HCT116 (cell line): ENCODE results near the gene CCDC91. TPM values are rescaled to one million over a fixed set of nuclear protein-coding genes. Genes with fewer than 3 reads are reported as not detected.

ENCODE experiments used
- ATAC-seq: fragments of 200-7000 bp; cut with Tn5 transposase; 2 replicates; pipeline ENCODE4 v1.9.1; 2020; ENCODE audit warnings: mild to moderate bottlenecking, moderate library complexity
- BruUV-seq: library from RNA; stranded (reverse); fragments of 400-500 nt; replicated peaks from 2 replicates; lab custom pipeline; 2021; lab: Mats Ljungman, UMichigan
- CTCF ChIA-PET: fragments of 300-600 bp; sonication (Branson Sonifier 250); formaldehyde crosslinking; loops from one replicate; lab custom pipeline; 2021; ENCODE audit warnings: antibody characterized with exemption; lab: Charles Lee
- POLR2A ChIA-PET: fragments of 300-600, 350-600 bp; sonication (Branson Sonifier 250); formaldehyde crosslinking; loops from one replicate; lab custom pipeline; 2021; ENCODE audit warnings: antibody characterized with exemption; lab: Charles Lee
- RAD21 ChIA-PET, 2 experiments: fragments of 300-600 bp; sonication (Branson Sonifier 250); formaldehyde crosslinking; loops; one replicate each; lab custom pipeline; 2023; ENCODE audit warnings: low total read pairs in 2 of 2; ENCODE audit not compliant: uncharacterized antibody in 2 of 2, unreplicated experiment in 2 of 2, low non-redundant PET in 1 of 2; lab: Charles Lee
- DNase-seq: peaks from one replicate; pipeline ENCODE4 v3.0.0-alpha.2; 2010; ENCODE audit warnings: low read depth, low spot score
- H2AFZ ChIP-seq: fragments of 200-600 bp; shearing (Covaris generic), sonication (generic); 2 replicates; pipeline ENCODE4 v1.6.1; 2017; ENCODE audit warnings: low read depth, mixed run types, mixed read lengths, antibody characterized with exemption, low read length; ENCODE audit not compliant: poor library complexity, severe bottlenecking
- H3K27ac ChIP-seq: 2 replicates; pipeline ENCODE4 v1.5.1; 2012; ENCODE audit warnings: low read depth, low read length
- H3K27me3 ChIP-seq: fragments of 200-600 bp; sonication (generic); 2 replicates; pipeline ENCODE4 v1.6.1; 2016; ENCODE audit warnings: mixed run types, low read length, mixed read lengths; ENCODE audit not compliant: insufficient read depth
- H3K36me3 ChIP-seq, 2 experiments: fragments of 200-500 bp in 1 of 2; fragments of 200-600 bp in 1 of 2; sonication (Bioruptor generic) in 1 of 2; sonication (generic) in 1 of 2; 2 replicates each; pipeline versions ENCODE4 v1.5.1 to v1.6.1; 2014 to 2016; ENCODE audit warnings: low read length in 2 of 2, inconsistent platforms in 1 of 2, mixed read lengths in 1 of 2, mixed run types in 1 of 2; ENCODE audit not compliant: insufficient read depth in 2 of 2, control insufficient read depth in 1 of 2
- H3K4me1 ChIP-seq, 2 experiments: fragments of 200-600 bp in 1 of 2; sonication (generic) in 1 of 2; 2 replicates each; pipeline versions ENCODE4 v1.5.1 to v1.6.1; 2012 to 2017; ENCODE audit warnings: low read length in 2 of 2, inconsistent platforms in 1 of 2, mild to moderate bottlenecking in 1 of 2, mixed read lengths in 1 of 2, mixed run types in 1 of 2, moderate library complexity in 1 of 2; ENCODE audit not compliant: insufficient read depth in 2 of 2, control insufficient read depth in 1 of 2
- H3K4me2 ChIP-seq: fragments of 200-600 bp; sonication (generic); 2 replicates; pipeline ENCODE4 v1.6.1; 2017; ENCODE audit warnings: mixed run types, low read length, mixed read lengths
- H3K4me3 ChIP-seq, 2 experiments: fragments of 200-600 bp in 1 of 2; sonication (generic) in 1 of 2; replicated peaks in 1 of 2; 2 replicates each; pipeline ENCODE4 v1.5.1; 2011 to 2016; ENCODE audit warnings: low read length in 2 of 2, control low read depth in 1 of 2, low read depth in 1 of 2, mild to moderate bottlenecking in 1 of 2, mixed read lengths in 1 of 2, mixed run types in 1 of 2
- H3K79me2 ChIP-seq: fragments of 200-600 bp; sonication (generic); 2 replicates; pipeline ENCODE4 v1.6.1; 2017; ENCODE audit warnings: mild to moderate bottlenecking, mixed run types, low read length, moderate library complexity, mixed read lengths; ENCODE audit not compliant: insufficient read depth
- H3K9ac ChIP-seq: fragments of 200-600 bp; sonication (generic); 2 replicates; pipeline ENCODE4 v1.6.1; 2016; ENCODE audit warnings: low read length, mixed read lengths
- H3K9me2 ChIP-seq: fragments of 200-600 bp; sonication (generic), shearing (Covaris generic); 2 replicates; pipeline ENCODE4 v1.6.1; 2017; ENCODE audit warnings: mixed run types, mild to moderate bottlenecking, moderate library complexity; ENCODE audit not compliant: insufficient read depth
- H3K9me3 ChIP-seq, 2 experiments: fragments of 200-500 bp in 1 of 2; fragments of 200-600 bp in 1 of 2; sonication (Bioruptor generic) in 1 of 2; sonication (generic) in 1 of 2; 2 replicates each; pipeline ENCODE4 v1.6.1; 2014 to 2017; ENCODE audit warnings: low read length in 2 of 2, mixed read lengths in 2 of 2, inconsistent platforms in 1 of 2, low read depth in 1 of 2, mild to moderate bottlenecking in 1 of 2, mixed run types in 1 of 2, moderate library complexity in 1 of 2; ENCODE audit not compliant: control insufficient read depth in 1 of 2, insufficient read depth in 1 of 2
- H4K20me1 ChIP-seq: fragments of 200-600 bp; sonication (generic), shearing (Covaris generic); 2 replicates; pipeline ENCODE4 v1.6.1; 2017; ENCODE audit warnings: mixed run types, mild to moderate bottlenecking, moderate library complexity; ENCODE audit not compliant: insufficient read depth
- CBX3 ChIP-seq: IDR thresholded peaks from 2 replicates; pipeline ENCODE4 v1.6.1; 2012; ENCODE audit warnings: low read depth
- CTCF ChIP-seq, 3 experiments: fragments of 200-600 bp in 1 of 3; sonication (generic) in 1 of 3; IDR thresholded peaks in 2 of 3; conservative IDR thresholded peaks in 1 of 3; 2 replicates each; pipeline ENCODE4 v1.5.1; 2012 to 2017; ENCODE audit warnings: low read depth in 2 of 3, low read length in 2 of 3, antibody characterized with exemption in 1 of 3, borderline replicate concordance in 1 of 3, control low read depth in 1 of 3, mild to moderate bottlenecking in 1 of 3, mixed read lengths in 1 of 3, mixed run types in 1 of 3, moderate library complexity in 1 of 3; ENCODE audit not compliant: insufficient read depth in 1 of 3
- ELF1 ChIP-seq: IDR thresholded peaks from 2 replicates; pipeline ENCODE4 v1.6.1; 2012; ENCODE audit warnings: low read depth, borderline replicate concordance
- POLR2A ChIP-seq: IDR thresholded peaks from 2 replicates; pipeline ENCODE4 v1.7.0; 2011; ENCODE audit warnings: borderline replicate concordance; ENCODE audit not compliant: insufficient read depth, insufficient read length; ENCODE audit errors: extremely low read depth
- POLR2AphosphoS5 ChIP-seq: IDR thresholded peaks from 2 replicates; pipeline ENCODE4 v1.6.1; 2011; ENCODE audit warnings: mild to moderate bottlenecking, low read depth, low read length, moderate library complexity
- REST ChIP-seq: IDR thresholded peaks from 2 replicates; pipeline ENCODE4 v1.6.1; 2012; ENCODE audit warnings: low read depth
- SIN3A ChIP-seq: IDR thresholded peaks from 2 replicates; pipeline ENCODE4 v1.6.1; 2012; ENCODE audit warnings: low read depth
- SRF ChIP-seq: IDR thresholded peaks from 2 replicates; pipeline ENCODE4 v1.6.1; 2012; ENCODE audit warnings: low read depth
- intact Hi-C: fragments of 100-400 bp; cut with micrococcal nuclease; formaldehyde crosslinking; loops from 2 replicates; pipeline ENCODE4 v1.10.0; 2022
- total RNA-seq: library from RNA; stranded (reverse); gene quantifications from one replicate; pipeline ENCODE4 v1.2.1, GENCODE V29; 2021; ENCODE audit not compliant: unreplicated experiment

The CCDC91 gene
- total RNA-seq, 1 experiment from 2014 or later: 18.1 TPM

GRCh38 chr12:28232211-28232928 is 42.1 kb downstream of the CCDC91 start:
- Histone ChIP-seq H3K9ac (no peak overlapping the region), H3K4me3 (no peak overlapping the region), H3K36me3 (no peaks in the 10 kb centered on the region), H3K27me3 (no peaks in the 10 kb centered on the region), H3K4me2 (no peak overlapping the region), H3K9me2 (no peaks in the 10 kb centered on the region), H3K79me2 (no peaks in the 10 kb centered on the region), H3K9me3 (no peaks in the 10 kb centered on the region), H3K4me1 (no peaks in the 10 kb centered on the region), H4K20me1 (no peaks in the 10 kb centered on the region), H3K27ac (no peak overlapping the region), H2AFZ (no peak overlapping the region)
- BruUV-seq: no TSS peak
- ATAC-seq: no peak
- DNase-seq: no peak
- intact Hi-C loops: no loop called here
- ChIA-PET RAD21 (no interaction called here), CTCF (no interaction called here), POLR2A (no interaction called here)
- TF ChIP-seq ELF1 (no peak), CTCF (IDR thresholded peaks at IDR 0.05 in 2 of 3, conservative IDR thresholded peaks at IDR 0.05 in 1 of 3; ENCODE audit: borderline replicate concordance in 1 of 3, insufficient read depth in 1 of 3, low read depth in 2 of 3, low read length in 2 of 3) (no peak), POLR2AphosphoS5 (no peak), REST (no peak), POLR2A (no peak), CBX3 (no peak), SRF (no peak), SIN3A (no peak)
